HTR-8/SVneo (cell line): ENCODE data around the gene ASCC3.
A peak's percentile ranks its signal among the peaks of the same experiment; 100 is the strongest.

Source experiments
- DNase-seq: peaks from one replicate; pipeline ENCODE4 v3.0.0; 2011; ENCODE audit warnings: low spot score, mixed read lengths; ENCODE audit not compliant: insufficient read length
- FAIRE-seq: peaks from 2 replicates; lab custom pipeline; 2011; peaks lifted over from hg19 to GRCh38; lab: Jason Lieb, UNC

Gene ASCC3, protein sequence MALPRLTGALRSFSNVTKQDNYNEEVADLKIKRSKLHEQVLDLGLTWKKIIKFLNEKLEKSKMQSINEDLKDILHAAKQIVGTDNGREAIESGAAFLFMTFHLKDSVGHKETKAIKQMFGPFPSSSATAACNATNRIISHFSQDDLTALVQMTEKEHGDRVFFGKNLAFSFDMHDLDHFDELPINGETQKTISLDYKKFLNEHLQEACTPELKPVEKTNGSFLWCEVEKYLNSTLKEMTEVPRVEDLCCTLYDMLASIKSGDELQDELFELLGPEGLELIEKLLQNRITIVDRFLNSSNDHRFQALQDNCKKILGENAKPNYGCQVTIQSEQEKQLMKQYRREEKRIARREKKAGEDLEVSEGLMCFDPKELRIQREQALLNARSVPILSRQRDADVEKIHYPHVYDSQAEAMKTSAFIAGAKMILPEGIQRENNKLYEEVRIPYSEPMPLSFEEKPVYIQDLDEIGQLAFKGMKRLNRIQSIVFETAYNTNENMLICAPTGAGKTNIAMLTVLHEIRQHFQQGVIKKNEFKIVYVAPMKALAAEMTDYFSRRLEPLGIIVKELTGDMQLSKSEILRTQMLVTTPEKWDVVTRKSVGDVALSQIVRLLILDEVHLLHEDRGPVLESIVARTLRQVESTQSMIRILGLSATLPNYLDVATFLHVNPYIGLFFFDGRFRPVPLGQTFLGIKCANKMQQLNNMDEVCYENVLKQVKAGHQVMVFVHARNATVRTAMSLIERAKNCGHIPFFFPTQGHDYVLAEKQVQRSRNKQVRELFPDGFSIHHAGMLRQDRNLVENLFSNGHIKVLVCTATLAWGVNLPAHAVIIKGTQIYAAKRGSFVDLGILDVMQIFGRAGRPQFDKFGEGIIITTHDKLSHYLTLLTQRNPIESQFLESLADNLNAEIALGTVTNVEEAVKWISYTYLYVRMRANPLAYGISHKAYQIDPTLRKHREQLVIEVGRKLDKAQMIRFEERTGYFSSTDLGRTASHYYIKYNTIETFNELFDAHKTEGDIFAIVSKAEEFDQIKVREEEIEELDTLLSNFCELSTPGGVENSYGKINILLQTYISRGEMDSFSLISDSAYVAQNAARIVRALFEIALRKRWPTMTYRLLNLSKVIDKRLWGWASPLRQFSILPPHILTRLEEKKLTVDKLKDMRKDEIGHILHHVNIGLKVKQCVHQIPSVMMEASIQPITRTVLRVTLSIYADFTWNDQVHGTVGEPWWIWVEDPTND (N-terminal part only)

DNA sequence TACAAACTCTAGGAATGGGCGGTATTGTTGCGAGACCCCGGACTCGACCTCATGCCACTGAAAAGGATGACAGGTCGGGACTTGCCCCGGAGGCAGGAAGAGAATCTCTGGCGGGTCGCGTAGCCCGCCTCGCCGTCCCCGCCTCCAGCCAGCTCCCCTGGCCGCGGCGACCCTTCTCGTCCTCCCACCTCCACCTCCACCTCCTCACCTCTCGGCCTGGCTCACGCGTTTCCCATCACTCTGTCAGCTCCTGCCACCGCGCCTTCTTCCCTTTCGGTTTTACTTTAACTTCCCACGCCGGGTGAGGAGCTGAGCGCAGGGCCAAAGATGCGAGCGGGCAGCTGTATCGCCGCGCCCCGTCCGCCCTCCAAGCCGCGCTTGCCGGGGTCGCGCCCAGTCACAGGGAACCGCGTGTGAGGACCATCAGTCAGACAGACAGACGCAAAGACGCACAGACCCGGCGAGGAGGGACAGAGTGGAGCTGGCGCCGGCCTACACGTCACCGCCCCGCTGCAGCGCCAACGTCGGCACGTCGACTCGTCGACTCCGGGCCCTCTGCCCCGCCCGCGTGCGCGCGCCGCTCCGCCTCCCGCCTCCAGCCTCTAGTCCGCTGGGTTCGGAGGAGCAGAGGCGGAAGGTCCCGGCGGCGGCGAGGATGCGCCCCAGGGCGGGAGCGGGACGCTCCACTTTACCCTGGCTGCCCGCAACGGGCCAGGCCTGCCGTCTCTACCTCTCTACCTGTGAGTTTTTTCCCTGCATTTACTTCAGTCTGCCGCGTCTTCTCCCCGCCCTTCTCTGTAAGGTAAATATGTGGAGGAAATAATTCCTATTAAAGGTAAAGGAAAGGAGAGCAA is at the start of gene ASCC3:
ASCC3 (minus strand) TSS at position 477 of the 854 bp plus-strand sequence. CDS start 13,332 bp downstream, outside the sequence.
- FAIRE-seq (peak; percentile 92), DNase-seq (peak; percentile 77)

DNA sequence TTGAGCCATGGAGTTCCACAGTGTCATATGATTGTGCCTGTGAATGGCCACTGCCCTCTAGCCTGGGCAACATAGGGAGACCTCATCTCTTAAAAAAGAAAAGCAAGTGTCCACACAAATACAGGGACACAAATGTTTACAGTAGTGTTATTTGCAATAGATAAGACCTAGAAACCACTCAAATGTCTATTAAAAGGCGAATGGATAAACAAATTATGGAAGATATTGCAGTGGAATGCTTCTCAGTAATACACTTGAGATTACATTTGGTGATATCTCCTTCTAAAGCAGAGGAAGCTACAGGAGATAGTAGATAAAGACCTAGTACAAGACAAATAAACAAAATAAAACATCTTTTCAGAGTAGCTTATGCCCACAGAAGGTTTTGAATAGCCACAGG is 44.6 kb upstream of the ASCC3 start:
- FAIRE-seq (no peak), DNase-seq (no peak)

DNA sequence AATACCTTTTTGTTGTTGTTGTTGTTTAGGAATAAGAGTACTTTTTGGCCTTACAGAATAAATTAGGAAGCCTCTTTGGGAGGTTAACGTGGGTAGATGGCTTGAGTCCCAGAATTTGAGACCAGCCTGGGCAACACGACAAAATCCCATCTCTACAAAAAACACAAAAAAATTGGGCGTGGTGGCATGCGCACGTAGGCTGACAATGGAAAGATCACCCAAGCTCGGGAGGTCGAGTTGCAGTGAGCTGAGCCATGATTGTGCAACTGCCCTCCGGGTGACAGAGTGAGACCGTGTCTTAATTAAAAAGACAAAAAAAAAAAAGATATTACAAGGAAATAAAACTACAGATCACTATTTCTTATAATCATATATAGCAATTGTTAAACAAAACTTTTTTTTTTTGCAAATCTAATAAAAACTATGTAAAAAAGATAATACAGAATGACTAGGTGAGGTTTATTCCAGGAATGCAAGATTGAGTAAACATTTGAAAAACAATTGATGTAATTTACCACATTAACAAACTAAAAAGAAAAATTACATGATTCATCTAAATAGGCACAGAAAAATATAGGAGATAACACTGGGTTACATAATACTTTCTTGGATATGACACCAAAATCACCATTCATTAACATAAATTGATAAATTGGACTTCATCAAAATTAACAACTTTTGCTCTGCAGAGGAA is 43.6 kb upstream of the ASCC3 start:
- DNase-seq, result no peak

DNA sequence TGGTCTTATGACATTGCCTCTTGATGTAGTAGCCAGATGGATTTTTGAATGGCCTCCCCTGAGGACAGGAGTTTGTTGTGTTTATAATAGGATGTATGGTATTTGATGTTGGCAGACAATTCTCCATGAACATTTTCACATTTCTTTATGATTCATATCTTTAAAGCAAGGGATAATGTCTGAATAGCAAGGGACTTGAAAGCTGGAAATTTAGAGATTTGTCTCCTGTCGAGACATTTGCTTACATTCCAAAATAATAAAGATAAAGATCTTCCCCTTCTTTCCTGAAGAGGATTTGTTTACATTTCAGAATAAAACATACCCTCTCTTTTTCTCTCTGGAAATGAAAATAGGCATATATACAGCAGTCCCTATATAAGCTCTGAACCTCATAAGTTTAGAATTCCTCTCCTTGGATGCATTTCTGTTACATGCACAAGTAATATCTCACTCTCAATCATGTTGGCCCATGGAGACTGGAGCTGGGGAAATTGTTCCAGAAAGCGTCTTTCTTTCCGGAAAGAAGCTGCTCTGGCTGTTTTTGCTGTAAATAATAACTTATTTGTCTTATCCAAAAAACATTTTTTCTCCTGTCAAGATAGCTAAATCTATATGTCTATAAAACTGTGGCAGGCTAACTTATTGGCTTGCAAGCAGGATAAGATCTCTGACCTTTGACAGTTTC is 42.5 kb upstream of the ASCC3 start:
- FAIRE-seq, result no peak
- no peak for DNase-seq

More for the DNA sequence above, 43.6 kb upstream of the ASCC3 start:
- FAIRE-seq, result no peak

DNA sequence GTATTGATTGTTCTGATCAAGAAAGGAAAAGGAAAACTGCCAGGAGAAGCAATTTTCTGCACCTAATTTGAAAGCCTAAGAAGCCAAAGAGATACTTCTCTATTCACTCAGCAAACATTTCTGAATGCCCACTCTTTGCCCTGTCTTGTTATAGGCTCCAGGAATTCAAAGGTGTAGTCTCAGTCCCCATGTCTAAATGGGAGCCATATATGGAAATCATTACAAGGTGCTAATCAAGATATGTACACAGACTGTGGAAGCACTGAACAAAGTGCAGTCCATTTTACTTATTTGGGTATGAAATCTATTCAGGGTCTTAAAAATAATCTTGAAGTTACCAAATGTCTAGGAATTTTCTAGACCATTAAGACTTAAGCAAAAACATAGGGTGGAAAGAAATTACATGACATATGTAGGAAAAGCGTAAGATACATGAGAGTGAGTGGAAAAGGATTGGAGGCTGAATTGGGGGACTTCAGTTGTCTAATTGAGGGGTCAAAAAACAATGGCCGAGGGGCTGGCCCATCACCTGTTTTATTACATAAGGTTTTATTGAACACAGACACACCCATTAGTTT is 39.0 kb upstream of the ASCC3 start:
- FAIRE-seq (no peak), DNase-seq (no peak)

DNA sequence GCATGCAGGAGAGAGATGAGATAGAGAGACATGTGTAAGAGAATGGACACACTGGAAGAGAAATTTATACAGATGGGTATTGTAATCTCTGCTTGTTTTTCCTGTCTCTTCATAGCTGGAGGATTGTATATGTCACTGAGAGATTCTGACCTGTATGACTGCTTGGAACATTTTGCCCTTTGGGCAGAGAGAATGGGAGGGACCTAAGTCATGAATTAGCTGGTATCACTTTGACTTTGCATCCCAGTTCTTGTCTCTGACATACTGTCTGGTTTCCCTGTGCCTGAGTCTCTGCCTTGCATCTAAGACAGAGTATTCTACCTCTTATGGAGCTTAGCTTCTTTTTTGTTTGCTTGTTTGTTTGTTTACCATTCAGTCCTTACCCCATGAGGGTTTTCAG is 37.0 kb upstream of the ASCC3 start:
- DNase-seq, result no peak
- FAIRE-seq, result no peak

GRCh38 chr6:100915876-100916275 is 34.7 kb upstream of the ASCC3 start:
- FAIRE-seq, result no peak
- no peak for DNase-seq

DNA sequence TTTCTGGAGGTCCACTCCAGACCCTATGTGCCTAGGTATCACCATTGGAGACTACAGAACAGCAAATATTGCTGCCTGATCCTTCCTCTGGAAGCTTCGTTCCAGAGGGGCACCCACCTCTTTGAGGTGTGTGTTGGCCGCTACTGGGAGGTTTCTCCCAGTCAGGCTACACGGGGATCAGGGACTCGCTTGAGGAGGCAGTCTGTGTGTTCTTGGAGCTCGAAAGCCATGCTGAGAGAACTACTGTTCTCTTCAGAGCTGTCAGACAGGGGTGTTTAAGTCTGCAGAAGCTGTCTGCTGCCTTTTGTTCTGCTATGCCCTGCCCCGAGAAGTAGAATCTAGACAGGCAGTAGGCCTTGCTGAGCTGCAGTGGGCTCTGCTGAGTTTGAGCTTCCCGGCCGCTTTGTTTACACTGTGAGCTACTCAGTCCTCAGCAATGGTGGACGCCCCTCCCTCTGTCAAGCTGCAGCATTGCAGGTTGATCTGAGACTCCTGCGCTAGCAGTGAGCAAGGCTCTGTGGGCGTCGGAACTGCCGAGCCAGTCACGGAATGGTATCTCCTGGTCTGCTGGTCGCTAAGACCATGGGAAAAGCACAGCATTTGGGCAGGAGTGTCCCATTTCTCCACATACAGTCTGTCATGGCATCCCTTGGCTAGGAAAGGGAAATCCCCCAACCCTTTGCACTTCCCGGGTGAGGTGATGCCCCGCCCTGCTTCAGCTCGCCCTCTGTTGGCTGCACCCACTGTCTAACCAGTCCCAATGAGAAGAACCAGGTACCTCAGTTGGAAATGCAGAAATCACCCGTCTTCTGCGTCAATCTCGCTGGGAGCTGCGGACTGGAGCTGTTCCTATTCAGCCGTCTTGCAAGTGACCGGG is 32.5 kb upstream of the ASCC3 start:
- DNase-seq (no peak), FAIRE-seq (no peak)

DNA sequence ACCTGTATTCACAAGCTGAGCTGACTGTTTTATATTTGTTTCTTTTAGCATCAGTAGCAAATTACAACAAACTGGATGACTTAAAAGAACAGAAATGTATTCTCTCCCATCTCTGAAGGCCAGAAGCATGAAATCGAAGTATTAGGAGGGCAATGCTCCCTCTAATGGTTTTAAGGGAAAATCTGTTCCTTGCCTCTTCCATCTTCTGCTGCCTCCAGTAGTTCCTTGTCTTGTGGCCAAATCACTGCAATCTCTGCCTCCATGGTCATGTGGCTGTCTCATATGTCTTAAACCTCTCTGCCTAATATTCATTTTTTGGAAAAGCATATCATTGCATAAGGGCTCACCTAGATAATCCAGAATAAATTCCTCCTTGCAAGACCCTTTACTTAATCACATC is 25.2 kb upstream of the ASCC3 start:
- no peak for DNase-seq
- FAIRE-seq, result no peak

- FAIRE-seq (no peak), DNase-seq (no peak)
Observed at GRCh38 chr6:100905067-100905466, 23.9 kb upstream of the ASCC3 start.

GRCh38 chr6:100904316-100904715 is 23.2 kb upstream of the ASCC3 start:
- FAIRE-seq, result no peak
- no peak for DNase-seq

- no peak for DNase-seq
- no peak for FAIRE-seq
Observed at GRCh38 chr6:100901582-100901981, 20.5 kb upstream of the ASCC3 start.

DNA sequence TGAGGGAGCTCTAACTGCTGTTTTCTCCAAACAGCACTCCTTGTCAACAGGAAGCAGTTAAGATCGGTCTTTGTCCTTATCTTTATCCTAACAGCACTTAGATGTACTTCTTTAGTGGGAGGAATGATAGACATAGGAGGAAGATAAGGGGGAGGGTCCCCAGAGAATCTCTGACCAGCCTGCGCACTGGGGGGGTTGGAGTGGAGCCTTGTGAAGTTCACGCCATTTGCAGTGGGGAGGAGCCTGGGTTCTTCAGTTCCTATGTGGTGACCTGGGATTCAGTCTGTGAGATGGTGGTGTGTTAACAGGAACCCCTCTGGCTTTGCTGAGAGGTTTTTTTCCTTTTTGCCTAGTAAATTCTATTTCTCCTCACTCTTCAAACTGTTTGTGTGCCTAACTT is 18.1 kb upstream of the ASCC3 start:
- DNase-seq (no peak), FAIRE-seq (no peak)

DNA sequence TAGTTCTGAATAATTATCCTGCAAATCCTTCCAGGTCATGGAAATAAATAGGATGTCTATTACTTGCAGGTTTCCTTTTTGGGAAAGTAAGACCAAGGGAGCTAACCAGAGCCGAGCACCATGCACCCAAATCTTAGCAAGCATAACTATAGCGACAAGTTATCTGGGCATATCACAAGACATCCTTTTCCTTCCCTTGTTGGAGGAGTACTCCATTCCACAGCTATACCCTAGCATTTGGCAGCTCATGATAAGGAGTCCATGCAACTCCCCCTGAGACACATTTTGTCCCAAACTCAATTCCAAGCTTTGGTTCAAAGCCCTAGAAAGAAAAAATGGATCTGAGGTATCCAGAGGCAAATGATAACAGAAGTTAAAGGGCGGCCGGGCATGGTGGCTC is 16.5 kb upstream of the ASCC3 start:
- no peak for DNase-seq
- FAIRE-seq, result no peak

DNA sequence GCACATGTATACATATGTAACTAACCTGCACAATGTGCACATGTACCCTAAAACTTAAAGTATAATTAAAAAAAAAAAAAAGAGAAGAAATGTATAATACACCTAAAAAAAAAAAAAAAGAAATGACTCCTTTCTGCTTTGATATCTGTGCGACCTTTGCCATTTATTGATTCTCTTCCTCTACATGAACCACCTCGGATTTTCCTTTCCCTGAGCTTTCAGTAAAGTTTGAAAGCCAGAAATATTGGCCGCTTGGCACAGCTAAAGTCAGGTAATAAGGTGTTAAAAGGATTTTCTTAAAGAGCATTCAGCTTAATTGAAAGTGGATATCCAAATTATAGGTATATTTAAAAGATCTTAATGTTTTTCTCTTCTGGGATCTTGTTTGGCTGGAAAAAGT is 12.6 kb upstream of the ASCC3 start:
- DNase-seq (no peak), FAIRE-seq (no peak)

DNA sequence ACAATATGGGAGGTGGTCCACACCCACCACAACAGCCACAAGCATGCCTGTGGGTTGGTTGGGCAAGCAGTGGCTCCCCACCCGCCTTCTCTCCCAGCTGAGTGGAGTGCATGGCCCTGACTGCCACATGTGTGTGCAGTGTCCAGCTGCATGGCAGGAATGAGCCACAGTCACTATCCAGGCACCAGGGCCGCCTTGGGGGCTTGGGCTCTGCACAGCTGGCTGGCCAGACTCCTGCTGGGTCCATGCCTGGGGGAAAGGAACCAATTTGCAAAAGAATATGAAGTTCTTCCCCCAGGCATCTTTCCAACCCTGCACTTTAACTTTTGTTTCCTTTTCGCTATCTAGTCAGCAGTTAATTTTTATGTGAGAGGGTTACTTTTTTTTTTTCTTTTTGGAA is 11.6 kb upstream of the ASCC3 start:
- DNase-seq, result no peak
- no peak for FAIRE-seq

GRCh38 chr6:100892116-100892515 is 11.0 kb upstream of the ASCC3 start:
- no peak for DNase-seq
- FAIRE-seq, result no peak
